Measurements from ENCODE around the gene M1AP. TPM values are rescaled to one million over a fixed set of nuclear protein-coding genes. Genes with fewer than 3 reads are reported as not detected.

M1AP gene
- total and polyA plus RNA-seq, 9 of the 15 experiments (the other 6 are each of a cell fraction or from before 2014, with no cell fraction given): 0.06 to 0.33 (median 0.11) TPM; not detected in 4

DNA sequence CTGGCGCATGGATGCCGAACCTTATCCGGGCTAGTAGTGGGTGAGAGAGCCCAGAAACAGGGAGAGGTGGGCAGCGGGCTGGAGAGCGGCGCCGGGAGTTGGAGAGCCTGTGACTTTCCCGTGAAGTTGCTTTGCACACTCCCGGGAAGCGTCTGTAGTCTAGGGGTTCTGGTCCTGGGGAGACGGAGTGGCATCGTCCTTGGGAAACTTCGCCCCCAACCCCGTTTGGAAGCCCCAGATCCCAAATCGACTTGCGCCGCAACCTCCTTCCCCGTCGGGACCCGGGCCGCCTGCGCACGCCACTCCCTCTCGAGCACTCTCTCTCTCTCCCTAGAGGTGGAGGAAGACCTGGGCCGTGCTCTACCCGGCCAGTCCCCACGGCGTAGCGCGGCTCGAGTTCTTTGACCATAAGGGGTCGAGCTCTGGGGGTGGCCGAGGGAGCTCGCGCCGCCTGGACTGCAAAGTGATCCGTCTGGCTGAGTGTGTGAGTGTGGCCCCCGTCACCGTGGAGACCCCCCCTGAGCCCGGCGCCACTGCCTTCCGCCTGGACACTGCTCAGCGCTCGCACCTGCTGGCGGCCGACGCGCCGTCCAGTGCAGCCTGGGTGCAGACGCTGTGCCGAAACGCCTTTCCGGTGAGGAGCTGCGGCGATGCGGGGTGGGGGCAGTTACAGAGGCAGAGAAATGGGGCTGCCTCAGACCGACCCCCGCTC lies 93.2 kb downstream of the M1AP start (continued):
- 0 out of 2 replicates have a peak, but pooled peaks have one; percentile 12 for TF ChIP-seq ZNF766 (CRISPR knock-in tag; conservative IDR thresholded peaks at IDR 0.05)
- TF ChIP-seq, protein P1, sequence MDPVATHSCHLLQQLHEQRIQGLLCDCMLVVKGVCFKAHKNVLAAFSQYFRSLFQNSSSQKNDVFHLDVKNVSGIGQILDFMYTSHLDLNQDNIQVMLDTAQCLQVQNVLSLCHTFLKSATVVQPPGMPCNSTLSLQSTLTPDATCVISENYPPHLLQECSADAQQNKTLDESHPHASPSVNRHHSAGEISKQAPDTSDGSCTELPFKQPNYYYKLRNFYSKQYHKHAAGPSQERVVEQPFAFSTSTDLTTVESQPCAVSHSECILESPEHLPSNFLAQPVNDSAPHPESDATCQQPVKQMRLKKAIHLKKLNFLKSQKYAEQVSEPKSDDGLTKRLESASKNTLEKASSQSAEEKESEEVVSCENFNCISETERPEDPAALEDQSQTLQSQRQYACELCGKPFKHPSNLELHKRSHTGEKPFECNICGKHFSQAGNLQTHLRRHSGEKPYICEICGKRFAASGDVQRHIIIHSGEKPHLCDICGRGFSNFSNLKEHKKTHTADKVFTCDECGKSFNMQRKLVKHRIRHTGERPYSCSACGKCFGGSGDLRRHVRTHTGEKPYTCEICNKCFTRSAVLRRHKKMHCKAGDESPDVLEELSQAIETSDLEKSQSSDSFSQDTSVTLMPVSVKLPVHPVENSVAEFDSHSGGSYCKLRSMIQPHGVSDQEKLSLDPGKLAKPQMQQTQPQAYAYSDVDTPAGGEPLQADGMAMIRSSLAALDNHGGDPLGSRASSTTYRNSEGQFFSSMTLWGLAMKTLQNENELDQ (CRISPR knock-in tag; IDR thresholded peaks at IDR 0.05; ENCODE audit: borderline replicate concordance): no peak
- TF ChIP-seq NRF1 (conservative IDR thresholded peaks at IDR 0.05 in 1 of 2, IDR thresholded peaks at IDR 0.05 in 1 of 2): peak; percentile 89 to 91
- TF ChIP-seq, protein P2, sequence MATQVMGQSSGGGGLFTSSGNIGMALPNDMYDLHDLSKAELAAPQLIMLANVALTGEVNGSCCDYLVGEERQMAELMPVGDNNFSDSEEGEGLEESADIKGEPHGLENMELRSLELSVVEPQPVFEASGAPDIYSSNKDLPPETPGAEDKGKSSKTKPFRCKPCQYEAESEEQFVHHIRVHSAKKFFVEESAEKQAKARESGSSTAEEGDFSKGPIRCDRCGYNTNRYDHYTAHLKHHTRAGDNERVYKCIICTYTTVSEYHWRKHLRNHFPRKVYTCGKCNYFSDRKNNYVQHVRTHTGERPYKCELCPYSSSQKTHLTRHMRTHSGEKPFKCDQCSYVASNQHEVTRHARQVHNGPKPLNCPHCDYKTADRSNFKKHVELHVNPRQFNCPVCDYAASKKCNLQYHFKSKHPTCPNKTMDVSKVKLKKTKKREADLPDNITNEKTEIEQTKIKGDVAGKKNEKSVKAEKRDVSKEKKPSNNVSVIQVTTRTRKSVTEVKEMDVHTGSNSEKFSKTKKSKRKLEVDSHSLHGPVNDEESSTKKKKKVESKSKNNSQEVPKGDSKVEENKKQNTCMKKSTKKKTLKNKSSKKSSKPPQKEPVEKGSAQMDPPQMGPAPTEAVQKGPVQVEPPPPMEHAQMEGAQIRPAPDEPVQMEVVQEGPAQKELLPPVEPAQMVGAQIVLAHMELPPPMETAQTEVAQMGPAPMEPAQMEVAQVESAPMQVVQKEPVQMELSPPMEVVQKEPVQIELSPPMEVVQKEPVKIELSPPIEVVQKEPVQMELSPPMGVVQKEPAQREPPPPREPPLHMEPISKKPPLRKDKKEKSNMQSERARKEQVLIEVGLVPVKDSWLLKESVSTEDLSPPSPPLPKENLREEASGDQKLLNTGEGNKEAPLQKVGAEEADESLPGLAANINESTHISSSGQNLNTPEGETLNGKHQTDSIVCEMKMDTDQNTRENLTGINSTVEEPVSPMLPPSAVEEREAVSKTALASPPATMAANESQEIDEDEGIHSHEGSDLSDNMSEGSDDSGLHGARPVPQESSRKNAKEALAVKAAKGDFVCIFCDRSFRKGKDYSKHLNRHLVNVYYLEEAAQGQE (IDR thresholded peaks at IDR 0.05; ENCODE audit: borderline replicate concordance): 0 out of 2 replicates have a peak, but pooled peaks have one; percentile 15
- TF ChIP-seq, protein P2 (CRISPR knock-in tag; IDR thresholded peaks at IDR 0.05; ENCODE audit: low read depth): no peak
- 0 out of 2 replicates have a peak, but pooled peaks have one; percentile 20 for TF ChIP-seq FOXK1 (CRISPR knock-in tag; IDR thresholded peaks at IDR 0.05; ENCODE audit: borderline replicate concordance)
- TF ChIP-seq SMARCA4 (IDR thresholded peaks at IDR 0.05): no peak
- no peak for TF ChIP-seq TCF3 (CRISPR knock-in tag; IDR thresholded peaks at IDR 0.05)
- TF ChIP-seq ZNF436 (CRISPR knock-in tag; IDR thresholded peaks at IDR 0.05): no peak
- peak; percentile 61; the same call in 1 of the 2 replicates for TF ChIP-seq ETV5 (CRISPR knock-in tag; IDR thresholded peaks at IDR 0.05; ENCODE audit: low read depth)
- TF ChIP-seq CBX3 (IDR thresholded peaks at IDR 0.05; ENCODE audit: borderline replicate concordance in 1 of 2, low read length in 2 of 2): peak in 1 of 2 experiments; percentile 16; a peak in 1 of 3 replicates
- TF ChIP-seq HNRNPL (IDR thresholded peaks at IDR 0.05; ENCODE audit: low read depth, low read length): no peak
- TF ChIP-seq ZNF23 (CRISPR knock-in tag; IDR thresholded peaks at IDR 0.05): no peak
- TF ChIP-seq CCAR2 (IDR thresholded peaks at IDR 0.05; ENCODE audit: low read depth, low read length): no peak
- TF ChIP-seq, protein P3, sequence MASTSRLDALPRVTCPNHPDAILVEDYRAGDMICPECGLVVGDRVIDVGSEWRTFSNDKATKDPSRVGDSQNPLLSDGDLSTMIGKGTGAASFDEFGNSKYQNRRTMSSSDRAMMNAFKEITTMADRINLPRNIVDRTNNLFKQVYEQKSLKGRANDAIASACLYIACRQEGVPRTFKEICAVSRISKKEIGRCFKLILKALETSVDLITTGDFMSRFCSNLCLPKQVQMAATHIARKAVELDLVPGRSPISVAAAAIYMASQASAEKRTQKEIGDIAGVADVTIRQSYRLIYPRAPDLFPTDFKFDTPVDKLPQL (IDR thresholded peaks at IDR 0.05; ENCODE audit: extremely low read depth, insufficient read length): no peak
- 0 out of 2 replicates have a peak, but pooled peaks have one; percentile 8 for TF ChIP-seq ARID1B (IDR thresholded peaks at IDR 0.05)
- TF ChIP-seq KAT7 (CRISPR knock-in tag; IDR thresholded peaks at IDR 0.05; ENCODE audit: borderline replicate concordance): peak; percentile 67; the same call in 1 of the 2 replicates
